Measurements from ENCODE around the gene VGF.

The VGF gene

DNA sequence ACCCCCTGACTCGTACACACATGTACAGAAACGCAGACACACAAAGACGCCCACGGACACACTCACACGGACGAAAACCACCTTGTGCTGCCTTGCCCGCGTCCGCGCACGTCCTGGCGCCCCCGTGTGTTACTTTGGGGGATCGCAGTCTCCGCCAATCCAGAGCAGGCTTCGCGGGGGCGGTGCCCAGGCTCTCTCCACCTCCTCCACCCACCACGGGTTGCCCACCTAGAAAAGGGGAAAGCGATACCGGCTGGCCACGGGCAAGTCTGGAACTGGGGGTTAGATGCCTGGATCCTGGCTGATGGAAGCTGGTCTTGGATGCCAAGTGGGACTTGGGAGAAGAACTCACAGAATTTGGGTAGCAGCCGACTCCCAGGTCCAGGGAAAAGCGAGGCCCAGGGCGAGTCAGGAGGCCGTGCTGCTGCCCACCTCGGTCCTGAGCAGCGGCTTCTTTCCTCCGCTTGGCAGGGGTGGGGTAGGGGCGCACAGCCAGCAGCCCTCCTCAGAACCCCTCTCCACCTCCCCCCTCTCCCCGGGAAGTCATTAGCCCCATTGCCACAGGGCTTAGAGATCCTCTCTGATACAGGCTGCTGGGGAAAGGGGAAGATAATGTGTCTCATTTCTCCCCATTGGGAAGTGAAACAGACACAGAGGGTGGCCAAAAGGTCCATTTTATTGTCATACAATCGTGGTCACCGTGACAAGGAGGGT lies 4.6 kb upstream of the VGF start (continued):
- TF ChIP-seq ZBTB20 (tag by site-specific recombination; IDR thresholded peaks at IDR 0.05) (no peak), ZNF560 (tag by site-specific recombination; IDR thresholded peaks at IDR 0.05; ENCODE audit: borderline replicate concordance) (no peak), BCL11B (tag by site-specific recombination; IDR thresholded peaks at IDR 0.05; ENCODE audit: low read depth) (no peak), SALL2 (tag by site-specific recombination; IDR thresholded peaks at IDR 0.05; ENCODE audit: borderline replicate concordance) (no peak), REST (tag by site-specific recombination; IDR thresholded peaks at IDR 0.05) (no peak), ZNF830 (tag by site-specific recombination; IDR thresholded peaks at IDR 0.05; ENCODE audit: low read depth) (no peak), ZNF18 (tag by site-specific recombination; IDR thresholded peaks at IDR 0.05) (no peak), ZNF221 (tag by site-specific recombination; IDR thresholded peaks at IDR 0.05; ENCODE audit: borderline replicate concordance) (no peak), ZNF677 (tag by site-specific recombination; IDR thresholded peaks at IDR 0.05) (no peak), ZNF514 (tag by site-specific recombination; IDR thresholded peaks at IDR 0.05) (no peak), ZNF433 (tag by site-specific recombination; IDR thresholded peaks at IDR 0.05; ENCODE audit: low read depth) (no peak), ZBTB6 (tag by site-specific recombination; IDR thresholded peaks at IDR 0.05) (no peak), ZNF239 (tag by site-specific recombination; IDR thresholded peaks at IDR 0.05) (no peak), ZSCAN23 (tag by site-specific recombination; IDR thresholded peaks at IDR 0.05) (no peak), ZNF558 (tag by site-specific recombination; IDR thresholded peaks at IDR 0.05) (no peak), PRDM1 (tag by site-specific recombination; IDR thresholded peaks at IDR 0.05) (0 out of 2 replicates have a peak, but pooled peaks have one; percentile 19), ZNF169 (tag by site-specific recombination; IDR thresholded peaks at IDR 0.05) (0 out of 2 replicates have a peak, but pooled peaks have one; percentile 5), ZNF19 (tag by site-specific recombination; IDR thresholded peaks at IDR 0.05; ENCODE audit: low read depth) (no peak), ZNF324 (tag by site-specific recombination; IDR thresholded peaks at IDR 0.05) (peak; percentile 79), KLF8 (tag by site-specific recombination; IDR thresholded peaks at IDR 0.05) (peak; percentile 61; the same call in 1 of the 2 replicates), ZNF24 (tag by site-specific recombination; IDR thresholded peaks at IDR 0.05) (0 out of 2 replicates have a peak, but pooled peaks have one; percentile 17)
- TF ChIP-seq, protein P1, sequence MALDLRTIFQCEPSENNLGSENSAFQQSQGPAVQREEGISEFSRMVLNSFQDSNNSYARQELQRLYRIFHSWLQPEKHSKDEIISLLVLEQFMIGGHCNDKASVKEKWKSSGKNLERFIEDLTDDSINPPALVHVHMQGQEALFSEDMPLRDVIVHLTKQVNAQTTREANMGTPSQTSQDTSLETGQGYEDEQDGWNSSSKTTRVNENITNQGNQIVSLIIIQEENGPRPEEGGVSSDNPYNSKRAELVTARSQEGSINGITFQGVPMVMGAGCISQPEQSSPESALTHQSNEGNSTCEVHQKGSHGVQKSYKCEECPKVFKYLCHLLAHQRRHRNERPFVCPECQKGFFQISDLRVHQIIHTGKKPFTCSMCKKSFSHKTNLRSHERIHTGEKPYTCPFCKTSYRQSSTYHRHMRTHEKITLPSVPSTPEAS (tag by site-specific recombination; IDR thresholded peaks at IDR 0.05), result no peak
- TF ChIP-seq, protein P2, sequence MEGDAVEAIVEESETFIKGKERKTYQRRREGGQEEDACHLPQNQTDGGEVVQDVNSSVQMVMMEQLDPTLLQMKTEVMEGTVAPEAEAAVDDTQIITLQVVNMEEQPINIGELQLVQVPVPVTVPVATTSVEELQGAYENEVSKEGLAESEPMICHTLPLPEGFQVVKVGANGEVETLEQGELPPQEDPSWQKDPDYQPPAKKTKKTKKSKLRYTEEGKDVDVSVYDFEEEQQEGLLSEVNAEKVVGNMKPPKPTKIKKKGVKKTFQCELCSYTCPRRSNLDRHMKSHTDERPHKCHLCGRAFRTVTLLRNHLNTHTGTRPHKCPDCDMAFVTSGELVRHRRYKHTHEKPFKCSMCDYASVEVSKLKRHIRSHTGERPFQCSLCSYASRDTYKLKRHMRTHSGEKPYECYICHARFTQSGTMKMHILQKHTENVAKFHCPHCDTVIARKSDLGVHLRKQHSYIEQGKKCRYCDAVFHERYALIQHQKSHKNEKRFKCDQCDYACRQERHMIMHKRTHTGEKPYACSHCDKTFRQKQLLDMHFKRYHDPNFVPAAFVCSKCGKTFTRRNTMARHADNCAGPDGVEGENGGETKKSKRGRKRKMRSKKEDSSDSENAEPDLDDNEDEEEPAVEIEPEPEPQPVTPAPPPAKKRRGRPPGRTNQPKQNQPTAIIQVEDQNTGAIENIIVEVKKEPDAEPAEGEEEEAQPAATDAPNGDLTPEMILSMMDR (tag by site-specific recombination; IDR thresholded peaks at IDR 0.05), result peak; percentile 93
- TF ChIP-seq, protein P3, sequence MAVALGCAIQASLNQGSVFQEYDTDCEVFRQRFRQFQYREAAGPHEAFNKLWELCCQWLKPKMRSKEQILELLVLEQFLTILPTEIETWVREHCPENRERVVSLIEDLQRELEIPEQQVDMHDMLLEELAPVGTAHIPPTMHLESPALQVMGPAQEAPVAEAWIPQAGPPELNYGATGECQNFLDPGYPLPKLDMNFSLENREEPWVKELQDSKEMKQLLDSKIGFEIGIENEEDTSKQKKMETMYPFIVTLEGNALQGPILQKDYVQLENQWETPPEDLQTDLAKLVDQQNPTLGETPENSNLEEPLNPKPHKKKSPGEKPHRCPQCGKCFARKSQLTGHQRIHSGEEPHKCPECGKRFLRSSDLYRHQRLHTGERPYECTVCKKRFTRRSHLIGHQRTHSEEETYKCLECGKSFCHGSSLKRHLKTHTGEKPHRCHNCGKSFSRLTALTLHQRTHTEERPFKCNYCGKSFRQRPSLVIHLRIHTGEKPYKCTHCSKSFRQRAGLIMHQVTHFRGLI (tag by site-specific recombination; IDR thresholded peaks at IDR 0.05), result no peak
- TF ChIP-seq, protein P4, sequence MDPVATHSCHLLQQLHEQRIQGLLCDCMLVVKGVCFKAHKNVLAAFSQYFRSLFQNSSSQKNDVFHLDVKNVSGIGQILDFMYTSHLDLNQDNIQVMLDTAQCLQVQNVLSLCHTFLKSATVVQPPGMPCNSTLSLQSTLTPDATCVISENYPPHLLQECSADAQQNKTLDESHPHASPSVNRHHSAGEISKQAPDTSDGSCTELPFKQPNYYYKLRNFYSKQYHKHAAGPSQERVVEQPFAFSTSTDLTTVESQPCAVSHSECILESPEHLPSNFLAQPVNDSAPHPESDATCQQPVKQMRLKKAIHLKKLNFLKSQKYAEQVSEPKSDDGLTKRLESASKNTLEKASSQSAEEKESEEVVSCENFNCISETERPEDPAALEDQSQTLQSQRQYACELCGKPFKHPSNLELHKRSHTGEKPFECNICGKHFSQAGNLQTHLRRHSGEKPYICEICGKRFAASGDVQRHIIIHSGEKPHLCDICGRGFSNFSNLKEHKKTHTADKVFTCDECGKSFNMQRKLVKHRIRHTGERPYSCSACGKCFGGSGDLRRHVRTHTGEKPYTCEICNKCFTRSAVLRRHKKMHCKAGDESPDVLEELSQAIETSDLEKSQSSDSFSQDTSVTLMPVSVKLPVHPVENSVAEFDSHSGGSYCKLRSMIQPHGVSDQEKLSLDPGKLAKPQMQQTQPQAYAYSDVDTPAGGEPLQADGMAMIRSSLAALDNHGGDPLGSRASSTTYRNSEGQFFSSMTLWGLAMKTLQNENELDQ (tag by site-specific recombination; IDR thresholded peaks at IDR 0.05; ENCODE audit: low read depth), result no peak

Data from HEK293 (cell line).